HAP-1 (cell line): ENCODE results near the gene CLMN.

ENCODE experiments used
- DNase-seq, 2 experiments: peaks; one replicate each; pipeline ENCODE4 v3.0.0-alpha.2; 2016 to 2020; ENCODE audit warnings: low spot score in 2 of 2
- H3K27me3 ChIP-seq: fragments of 250-450 bp; sonication (Bioruptor Pico); 2 replicates; pipeline ENCODE4 v1.5.1; 2020; ENCODE audit warnings: low read depth, mild to moderate bottlenecking, moderate library complexity
- H3K36me3 ChIP-seq: fragments of 250-450 bp; sonication (Bioruptor Pico); replicated peaks from 2 replicates; pipeline ENCODE4 v1.5.1; 2020; ENCODE audit warnings: mild to moderate bottlenecking
- H3K4me1 ChIP-seq: fragments of 250-450 bp; sonication (Bioruptor Pico); 2 replicates; pipeline ENCODE4 v1.5.1; 2020; ENCODE audit warnings: mild to moderate bottlenecking
- H3K4me3 ChIP-seq: fragments of 250-450 bp; sonication (Bioruptor Pico); 2 replicates; pipeline ENCODE4 v1.5.1; 2020; ENCODE audit warnings: mild to moderate bottlenecking, moderate library complexity
- H3K9me3 ChIP-seq: fragments of 250-450 bp; sonication (Bioruptor Pico); 2 replicates; pipeline ENCODE4 v1.5.1; 2020; ENCODE audit warnings: mild to moderate bottlenecking, moderate library complexity
- in situ Hi-C: fragments of 300-500 bp; cut with MboI; formaldehyde crosslinking; loops from 3 replicates; pipeline ENCODE4 v1.14.3; 2020; ENCODE audit warnings: low sequenced_read_pairs, inconsistent platforms, mixed read lengths

Gene CLMN

DNA sequence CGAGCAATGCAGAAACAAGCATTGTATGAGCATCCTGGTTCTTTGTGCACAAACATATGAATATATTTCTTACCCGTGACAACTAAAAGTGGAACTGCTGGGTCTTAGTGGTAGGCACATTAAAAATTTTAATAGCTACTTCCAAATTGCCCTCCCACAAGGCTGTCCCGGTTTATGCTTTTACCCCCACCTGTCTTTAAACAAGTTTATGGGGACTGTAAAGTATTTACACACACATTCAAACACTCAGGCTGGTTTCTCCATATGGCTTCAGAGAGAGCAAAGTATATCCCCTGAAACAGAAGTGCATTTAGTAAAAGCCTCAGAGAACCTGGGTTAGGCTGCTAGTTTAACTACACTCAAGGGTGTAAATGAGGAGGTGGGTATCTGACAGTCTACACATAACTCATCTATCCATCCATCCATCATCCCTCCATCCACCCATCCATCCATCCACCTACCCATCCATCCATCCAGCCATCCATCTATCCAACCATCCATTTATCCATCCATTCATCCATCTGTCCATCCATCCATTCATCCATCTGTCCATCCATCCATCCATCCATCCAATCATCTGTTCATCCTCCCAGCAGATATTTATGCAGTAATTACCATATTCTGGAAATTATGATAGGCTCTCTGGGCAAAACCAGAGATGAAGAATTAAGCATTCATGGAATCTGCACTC, 86.7 kb downstream of the CLMN start:
- in situ Hi-C loops = no loop called here
- H3K27me3 ChIP-seq = no peaks in the 10 kb centered on the region
- no peak for DNase-seq
- no peaks in the 10 kb centered on the region for H3K4me1 ChIP-seq
- no peaks in the 10 kb centered on the region for H3K36me3 ChIP-seq
- H3K4me3 ChIP-seq = no peak overlapping the region
- H3K9me3 ChIP-seq = no peaks in the 10 kb centered on the region

DNA sequence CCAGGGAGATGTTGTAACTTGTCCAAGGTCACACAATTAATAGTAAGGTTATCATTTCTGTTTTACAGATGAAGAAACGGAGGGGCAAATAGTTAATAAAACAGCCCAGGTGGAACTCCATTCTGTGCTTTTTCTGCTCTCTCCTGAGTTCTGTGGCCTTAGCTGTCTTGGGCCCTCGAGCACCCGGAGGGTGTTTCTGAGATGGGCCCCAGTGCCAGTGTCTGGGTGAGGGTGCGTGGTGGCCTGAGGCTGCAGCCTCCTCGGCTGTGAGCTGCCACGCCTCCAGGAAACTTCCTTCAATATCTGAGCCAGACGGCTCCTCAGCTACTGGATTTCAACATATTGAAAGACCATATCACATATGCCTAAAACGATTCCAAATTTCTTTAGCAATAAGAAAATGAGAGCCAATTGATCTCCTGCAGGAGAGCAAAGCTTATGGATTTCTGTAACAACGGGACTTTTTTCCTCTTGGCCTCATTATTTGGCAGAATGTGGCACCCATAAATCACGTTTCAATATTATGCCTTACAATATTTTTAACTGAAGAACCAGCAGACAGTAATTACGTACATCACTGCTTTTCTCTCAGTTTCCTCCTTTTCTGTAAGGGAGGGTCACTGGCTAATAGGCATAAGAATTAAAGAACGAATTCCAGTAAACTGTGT, 87.6 kb downstream of the CLMN start:
- Histone ChIP-seq H3K4me1 (no peaks in the 10 kb centered on the region), H3K9me3 (no peaks in the 10 kb centered on the region), H3K4me3 (no peak overlapping the region), H3K27me3 (no peaks in the 10 kb centered on the region), H3K36me3 (no peaks in the 10 kb centered on the region)
- no peak for DNase-seq
- in situ Hi-C loops = no loop called here

DNA sequence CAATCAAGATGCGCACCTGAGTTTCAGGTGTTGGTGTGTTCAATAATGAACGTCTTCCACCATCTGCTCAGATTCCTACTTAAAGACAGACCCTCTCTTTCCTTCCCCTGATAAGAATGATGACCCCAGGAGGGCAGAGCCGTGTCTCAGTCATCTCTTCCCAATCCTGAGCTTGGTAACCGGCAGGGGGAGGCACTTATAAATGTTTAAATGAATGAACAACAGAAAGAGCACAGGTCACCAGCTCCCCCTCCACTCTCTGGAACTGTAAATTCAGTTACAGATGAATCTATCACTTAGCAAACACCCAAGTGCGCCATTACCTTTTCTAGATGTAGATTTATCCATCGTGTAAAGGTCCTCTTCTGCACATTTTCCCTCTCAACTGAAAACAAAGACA, 90.0 kb downstream of the CLMN start:
- in situ Hi-C loops = no loop called here
- no peaks in the 10 kb centered on the region for H3K9me3 ChIP-seq
- DNase-seq = no peak

DNA sequence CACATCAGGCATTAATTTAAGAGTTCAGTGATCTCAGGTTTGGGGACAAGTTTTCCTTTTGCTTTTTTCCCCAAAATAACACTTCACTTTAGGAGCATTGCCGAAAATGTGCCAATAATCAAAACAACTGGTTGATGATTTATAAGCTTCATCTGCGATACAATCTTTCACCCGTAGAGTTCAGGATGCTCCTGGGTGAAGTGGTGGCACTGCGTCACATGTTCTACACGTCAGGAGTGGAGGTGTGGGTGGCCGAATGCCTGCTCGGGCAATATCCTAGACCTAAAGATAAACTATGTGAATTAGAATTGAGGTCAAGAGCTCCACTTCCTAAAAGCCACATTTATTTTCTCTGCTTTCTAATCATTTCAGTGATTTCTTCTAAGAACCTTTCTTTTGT, 91.5 kb downstream of the CLMN start:
- H3K27me3 ChIP-seq = no peaks in the 10 kb centered on the region
- no peak for DNase-seq
- H3K36me3 ChIP-seq = no peaks in the 10 kb centered on the region
- no peaks in the 10 kb centered on the region for H3K4me1 ChIP-seq
- in situ Hi-C loops = no loop called here
- H3K9me3 ChIP-seq = no peaks in the 10 kb centered on the region
- H3K4me3 ChIP-seq = no peak overlapping the region

More for the DNA sequence above, 90.0 kb downstream of the CLMN start:
- no peak overlapping the region for H3K4me3 ChIP-seq
- no peaks in the 10 kb centered on the region for H3K36me3 ChIP-seq
- no peaks in the 10 kb centered on the region for H3K4me1 ChIP-seq
- no peaks in the 10 kb centered on the region for H3K27me3 ChIP-seq

DNA sequence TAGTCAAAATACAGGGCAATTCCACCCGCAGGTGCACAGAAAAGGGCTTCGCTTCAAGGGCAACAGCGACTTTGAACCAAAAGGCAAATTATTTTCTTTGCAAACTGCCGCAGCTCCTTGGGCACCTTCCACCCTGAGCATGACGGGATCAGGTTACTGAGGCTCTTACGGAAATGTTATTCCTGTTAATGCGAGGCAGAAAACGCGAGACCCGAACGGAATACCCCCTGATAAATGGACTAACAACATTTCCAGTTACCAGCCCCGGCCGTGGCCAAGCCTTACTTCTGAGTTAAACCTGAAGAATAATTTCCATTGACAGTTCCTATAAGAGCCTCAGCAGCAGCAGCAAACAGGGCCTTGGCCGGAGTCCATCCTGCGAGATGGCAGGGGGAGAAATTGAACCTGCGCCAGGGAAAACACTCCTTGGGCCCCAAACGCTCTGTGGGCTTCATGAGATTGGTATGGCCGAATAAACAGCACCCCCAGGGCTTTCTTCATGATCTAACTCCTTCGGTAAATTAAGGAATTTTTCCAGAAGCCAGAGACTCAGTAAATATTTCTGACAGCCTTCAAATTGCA, 92.3 kb downstream of the CLMN start:
- no peaks in the 10 kb centered on the region for H3K9me3 ChIP-seq
- no peak overlapping the region for H3K4me3 ChIP-seq
- in situ Hi-C loops = no loop called here
- H3K36me3 ChIP-seq = no peaks in the 10 kb centered on the region
- H3K27me3 ChIP-seq = no peaks in the 10 kb centered on the region
- no peak for DNase-seq
- H3K4me1 ChIP-seq = no peaks in the 10 kb centered on the region

DNA sequence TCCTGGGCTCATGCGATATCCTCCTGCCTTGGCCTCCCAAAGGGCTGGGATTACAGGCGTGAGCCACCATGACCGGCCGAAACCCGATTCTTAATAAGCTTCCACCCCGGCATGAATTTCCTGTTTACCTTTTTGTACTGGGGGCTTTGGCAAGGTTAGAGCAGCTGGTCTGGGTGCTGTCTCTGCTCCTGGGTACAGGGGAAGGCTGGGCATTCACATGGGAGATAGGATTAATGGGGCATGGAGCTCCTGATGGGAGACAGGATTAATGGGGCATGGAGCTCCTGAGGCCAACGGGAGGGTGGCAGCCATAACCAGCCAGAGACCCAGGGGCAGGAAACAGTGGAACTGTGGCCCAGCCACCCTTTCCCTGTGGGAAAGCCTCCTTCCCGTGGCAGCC, 92.9 kb downstream of the CLMN start:
- H3K27me3 ChIP-seq = no peaks in the 10 kb centered on the region
- no peak for DNase-seq
- H3K9me3 ChIP-seq = no peaks in the 10 kb centered on the region
- no peaks in the 10 kb centered on the region for H3K4me1 ChIP-seq
- in situ Hi-C loops = no loop called here
- H3K36me3 ChIP-seq = no peaks in the 10 kb centered on the region
- no peak overlapping the region for H3K4me3 ChIP-seq

DNA sequence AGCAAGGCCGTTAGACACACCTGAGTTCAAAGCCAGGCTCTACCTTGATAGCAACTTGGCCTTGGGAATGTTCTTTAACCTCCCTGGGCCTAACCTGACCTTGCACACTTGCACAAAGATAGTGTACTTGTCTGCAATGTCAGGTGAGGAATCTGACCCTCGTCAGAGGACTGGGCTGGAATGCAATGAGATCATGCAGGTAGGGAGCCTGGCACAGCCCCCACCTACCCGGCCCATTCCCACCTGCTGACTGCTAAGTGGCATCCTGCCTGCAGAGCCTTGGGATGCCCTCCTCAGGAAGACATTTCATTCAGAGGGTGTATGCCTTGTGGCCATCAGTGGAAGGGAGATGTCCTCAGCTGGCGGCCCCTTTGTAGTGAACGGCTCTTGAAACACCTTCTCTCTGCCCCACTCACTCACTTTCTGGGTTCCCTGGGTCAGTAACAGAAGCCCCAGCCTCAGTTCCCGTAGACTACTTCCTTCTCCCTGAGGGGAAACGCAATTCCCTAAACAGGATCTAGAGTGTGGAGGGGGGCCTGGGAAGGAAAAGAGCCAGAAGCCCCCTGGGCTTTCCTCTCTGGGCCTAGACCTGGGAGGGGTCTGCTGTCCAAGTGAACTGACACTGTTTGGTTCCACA, 94.3 kb downstream of the CLMN start:
- H3K4me1 ChIP-seq = no peaks in the 10 kb centered on the region
- in situ Hi-C loops = no loop called here
- no peak overlapping the region for H3K4me3 ChIP-seq
- no peak for DNase-seq
- no peaks in the 10 kb centered on the region for H3K36me3 ChIP-seq
- H3K27me3 ChIP-seq = no peaks in the 10 kb centered on the region
- no peaks in the 10 kb centered on the region for H3K9me3 ChIP-seq

DNA sequence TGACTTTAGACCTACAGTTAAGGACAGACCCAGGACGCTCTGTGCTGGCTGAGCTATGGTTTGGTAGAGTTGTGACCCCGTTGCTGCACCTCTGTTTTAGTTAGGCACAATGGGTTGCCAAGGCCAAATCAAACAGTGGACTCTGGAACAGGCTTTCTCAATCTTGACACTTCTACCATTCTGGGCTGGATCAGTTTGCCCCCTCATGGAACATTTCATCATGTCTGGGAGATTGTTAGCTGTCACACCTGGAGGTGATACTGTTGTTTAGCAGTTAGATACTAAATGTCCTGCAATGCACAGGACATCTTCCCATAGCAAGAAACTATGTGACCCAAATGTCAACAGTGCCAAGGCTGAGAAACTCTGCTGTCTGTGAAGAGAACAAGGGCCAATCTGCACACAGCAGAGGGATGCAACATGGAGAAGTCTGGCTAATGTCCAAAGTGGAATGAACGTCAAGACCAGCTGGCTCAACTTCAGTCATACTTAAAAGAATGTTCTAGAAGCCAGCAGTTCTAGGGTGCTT, 96.8 kb downstream of the CLMN start:
- Histone ChIP-seq H3K4me3 (no peak overlapping the region), H3K36me3 (no peaks in the 10 kb centered on the region), H3K27me3 (no peaks in the 10 kb centered on the region), H3K9me3 (no peaks in the 10 kb centered on the region), H3K4me1 (no peaks in the 10 kb centered on the region)
- DNase-seq = no peak
- in situ Hi-C loops = no loop called here

DNA sequence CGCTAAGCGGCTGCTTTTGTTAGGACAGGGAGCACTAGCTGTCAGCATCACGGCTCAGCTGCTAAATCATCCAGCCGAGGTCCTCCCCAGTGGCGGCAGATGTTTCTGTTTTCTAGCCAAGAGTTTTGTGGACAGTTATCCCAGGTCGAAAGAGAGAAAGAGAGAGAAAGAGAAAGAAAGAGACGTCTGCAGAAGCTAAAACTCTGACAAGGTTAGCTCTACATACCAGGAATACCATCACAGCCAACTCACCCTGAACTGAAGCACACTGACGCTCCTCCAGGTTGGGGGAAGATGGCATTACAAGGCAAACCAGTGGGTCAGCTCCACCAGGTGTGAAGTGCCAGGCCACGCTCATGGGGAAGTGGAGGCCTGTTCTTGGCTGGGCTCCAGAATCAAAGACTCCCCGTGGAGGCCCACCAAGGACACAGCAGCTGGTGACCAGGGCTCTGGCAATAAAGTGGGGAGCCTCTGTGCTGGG, 97.5 kb downstream of the CLMN start:
- no peaks in the 10 kb centered on the region for H3K27me3 ChIP-seq
- H3K4me3 ChIP-seq = no peak overlapping the region
- no peaks in the 10 kb centered on the region for H3K36me3 ChIP-seq
- H3K4me1 ChIP-seq = no peaks in the 10 kb centered on the region
- H3K9me3 ChIP-seq = no peaks in the 10 kb centered on the region
- no peak for DNase-seq
- in situ Hi-C loops = no loop called here

DNA sequence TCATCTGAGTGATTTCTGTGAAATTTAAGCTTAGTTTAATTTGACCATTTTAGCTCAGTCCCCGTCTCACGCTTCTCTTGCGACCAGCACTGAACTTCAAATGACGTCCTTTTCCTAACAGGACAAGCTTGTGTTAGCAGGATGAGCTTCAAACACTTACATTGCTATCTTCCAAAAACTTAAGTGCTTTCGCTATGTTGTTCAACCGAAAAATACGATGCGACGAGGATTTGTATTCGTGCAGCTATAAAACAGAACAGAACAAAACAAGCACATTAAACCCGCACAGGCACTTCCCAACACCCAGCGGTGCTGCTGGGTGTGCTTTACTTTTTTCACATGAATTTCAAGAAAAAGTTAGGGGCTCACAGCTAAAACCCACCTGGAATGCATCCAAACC, 98.2 kb downstream of the CLMN start:
- Histone ChIP-seq H3K4me1 (no peaks in the 10 kb centered on the region), H3K9me3 (no peaks in the 10 kb centered on the region), H3K36me3 (no peaks in the 10 kb centered on the region), H3K4me3 (no peak overlapping the region), H3K27me3 (no peaks in the 10 kb centered on the region)
- in situ Hi-C loops = no loop called here
- DNase-seq = no peak

DNA sequence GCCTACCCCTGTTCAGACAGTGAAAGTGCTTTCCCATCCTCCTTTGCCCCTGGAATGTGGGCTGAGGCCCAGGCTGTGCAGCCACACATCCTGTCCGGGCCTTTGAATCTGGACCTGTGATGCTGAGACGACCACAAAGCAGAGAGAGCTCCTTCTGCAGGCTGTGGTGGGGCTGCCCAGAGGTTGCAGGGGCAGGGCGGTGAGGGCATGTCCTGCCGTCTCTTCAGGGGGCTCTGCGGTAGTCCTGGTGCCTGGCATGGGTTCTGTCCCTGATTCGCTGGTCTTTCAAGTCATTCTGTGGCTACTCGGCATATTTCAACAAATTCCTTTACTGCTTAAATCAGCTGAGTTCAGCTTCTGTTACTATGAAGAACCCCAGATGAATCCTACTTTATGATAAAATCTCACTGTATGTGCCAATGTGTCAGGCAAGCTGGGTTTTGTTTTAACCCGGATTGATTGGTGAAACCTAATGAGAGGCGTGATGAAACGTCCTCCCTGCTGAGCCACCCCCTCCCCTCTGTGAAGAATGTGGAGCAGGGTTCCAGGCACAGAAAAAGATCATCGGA, 99.0 kb downstream of the CLMN start:
- no peaks in the 10 kb centered on the region for H3K36me3 ChIP-seq
- no peak for DNase-seq
- no peaks in the 10 kb centered on the region for H3K27me3 ChIP-seq
- H3K4me1 ChIP-seq = no peaks in the 10 kb centered on the region
- no peak overlapping the region for H3K4me3 ChIP-seq
- H3K9me3 ChIP-seq = no peaks in the 10 kb centered on the region
- in situ Hi-C loops = no loop called here

DNA sequence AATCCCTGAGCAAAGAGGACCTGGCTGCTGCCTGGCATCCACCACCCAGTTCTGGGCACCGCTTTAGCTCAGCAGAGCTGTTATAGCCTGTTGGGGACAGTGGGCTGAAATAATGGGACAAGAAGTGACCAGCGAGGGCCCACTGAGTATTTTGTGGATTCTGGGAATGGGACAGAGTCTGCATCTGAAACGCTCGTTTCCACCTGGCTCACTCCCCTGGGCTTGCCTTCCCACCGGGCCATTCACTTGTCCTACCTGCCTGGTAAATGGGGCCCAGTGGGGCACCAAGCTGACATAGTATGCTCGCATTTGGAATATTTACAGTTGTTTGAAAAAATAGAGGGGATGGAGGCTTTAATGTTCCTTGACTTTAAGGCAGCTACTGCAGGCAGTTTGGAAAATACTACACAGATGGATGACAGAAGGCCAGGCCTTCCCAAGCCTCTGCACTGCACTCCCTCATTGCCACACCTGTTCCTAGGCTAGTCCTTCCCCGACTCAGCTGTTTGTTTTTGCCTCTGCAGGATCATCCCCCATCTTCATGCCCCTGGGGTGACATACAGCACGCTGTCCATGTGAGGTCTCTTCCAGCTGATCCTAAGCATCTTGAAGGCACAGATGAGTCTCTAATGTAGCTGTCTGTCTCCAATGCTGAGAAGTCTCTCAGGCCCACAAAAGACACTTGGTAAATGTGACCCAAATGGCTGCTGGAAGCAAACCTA, 101.1 kb downstream of the CLMN start:
- in situ Hi-C loops = no loop called here
- H3K4me1 ChIP-seq = no peaks in the 10 kb centered on the region
- no peaks in the 10 kb centered on the region for H3K36me3 ChIP-seq
- no peaks in the 10 kb centered on the region for H3K9me3 ChIP-seq
- no peak for DNase-seq
- no peak overlapping the region for H3K4me3 ChIP-seq
- H3K27me3 ChIP-seq = no peaks in the 10 kb centered on the region

DNA sequence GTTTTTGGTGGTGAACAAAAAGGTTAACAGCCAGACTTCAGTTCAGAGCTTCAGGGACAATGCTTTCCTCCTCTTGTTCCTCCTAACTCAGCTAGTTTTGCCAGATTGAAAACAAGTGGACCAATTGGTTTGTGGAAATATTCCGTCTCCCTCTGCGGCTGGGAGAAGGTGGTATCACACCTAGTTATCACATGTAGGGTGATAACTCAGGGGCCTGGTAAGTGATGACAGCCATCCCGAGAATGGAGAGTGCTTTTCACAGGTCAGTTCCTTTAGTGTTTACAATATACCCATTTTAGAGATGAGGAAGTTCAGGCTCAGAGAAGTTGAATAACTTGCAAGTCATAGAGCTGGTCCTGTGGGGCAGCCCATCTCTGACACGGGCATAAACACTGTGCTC, 101.7 kb downstream of the CLMN start:
- DNase-seq = no peak
- Histone ChIP-seq H3K4me1 (no peaks in the 10 kb centered on the region), H3K36me3 (no peaks in the 10 kb centered on the region), H3K9me3 (no peaks in the 10 kb centered on the region), H3K4me3 (no peak overlapping the region), H3K27me3 (no peaks in the 10 kb centered on the region)
- in situ Hi-C loops = no loop called here
